KBM-7 (cell line): Measurements from ENCODE around the gene BSPRY.
A peak's percentile ranks its signal among the peaks of the same experiment; 100 is the strongest.
"Not testable (repeated sequence)": the region's sequence is repeated elsewhere in the genome, so short reads cannot be mapped to it uniquely, and the experiment has no call there.

Experiments
- DNase-seq: peaks from one replicate; pipeline ENCODE4 v3.0.0-alpha.2; 2015
- in situ Hi-C: fragments of 300-500 bp; cut with MboI; formaldehyde crosslinking; loops from 2 replicates; pipeline ENCODE4 v1.14.3; 2020; ENCODE audit warnings: low sequenced_read_pairs, low pct_unique_long_range_greater_than_20kb, mixed read lengths

The BSPRY gene

GRCh38 chr9:113387560-113388230, 38.4 kb downstream of the BSPRY start:
- in situ Hi-C loops, result no loop called here
- DNase-seq, result no peak

DNA sequence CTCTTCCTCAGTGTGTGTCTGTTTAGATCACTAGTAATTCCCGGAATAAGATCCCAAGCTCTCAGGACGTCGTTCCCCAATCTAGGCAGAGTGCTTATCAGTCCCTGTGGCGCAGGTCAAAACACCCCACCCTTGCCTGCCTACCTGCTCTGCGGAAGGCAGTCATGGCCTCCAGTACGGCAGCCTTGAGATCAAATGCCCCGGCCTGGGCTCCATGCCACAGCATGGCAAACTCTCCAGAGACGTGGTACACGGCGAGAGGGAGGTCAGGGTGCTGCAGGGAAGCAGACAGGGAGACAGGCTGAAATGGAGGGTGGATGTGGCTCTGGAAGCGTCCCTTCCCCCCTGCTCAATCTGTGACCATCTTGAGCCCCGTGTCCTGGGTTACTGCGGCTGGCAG, 39.5 kb downstream of the BSPRY start:
- in situ Hi-C loops, result no loop called here
- no peak for DNase-seq

GRCh38 chr9:113389451-113389850, 40.1 kb downstream of the BSPRY start:
- DNase-seq, result no peak
- in situ Hi-C loops, result no loop called here

- no peak for DNase-seq
- in situ Hi-C loops, result no loop called here
These were observed 41.0 kb downstream of the BSPRY start for GRCh38 chr9:113390192-113390960.

DNA sequence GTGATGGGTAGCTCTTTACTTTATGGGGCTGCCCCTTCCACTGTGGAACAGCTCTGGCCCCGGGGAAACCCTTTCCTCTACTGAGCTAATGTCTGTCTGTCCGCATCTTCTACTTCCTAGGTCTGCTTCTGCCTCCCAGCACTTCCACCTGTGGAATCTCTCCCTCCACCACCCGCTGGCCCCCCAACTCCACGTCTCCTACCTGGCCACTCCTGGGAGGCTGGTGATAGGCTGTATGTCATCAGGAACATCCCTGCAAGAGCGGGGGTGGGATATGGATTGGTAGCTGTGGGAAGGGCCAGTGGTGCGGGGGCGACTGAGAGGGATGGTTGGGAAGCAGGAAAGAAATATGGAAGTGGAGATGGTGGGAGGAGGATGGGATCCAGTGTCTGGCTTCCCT, 42.6 kb downstream of the BSPRY start:
- in situ Hi-C loops, result no loop called here
- no peak for DNase-seq

DNA sequence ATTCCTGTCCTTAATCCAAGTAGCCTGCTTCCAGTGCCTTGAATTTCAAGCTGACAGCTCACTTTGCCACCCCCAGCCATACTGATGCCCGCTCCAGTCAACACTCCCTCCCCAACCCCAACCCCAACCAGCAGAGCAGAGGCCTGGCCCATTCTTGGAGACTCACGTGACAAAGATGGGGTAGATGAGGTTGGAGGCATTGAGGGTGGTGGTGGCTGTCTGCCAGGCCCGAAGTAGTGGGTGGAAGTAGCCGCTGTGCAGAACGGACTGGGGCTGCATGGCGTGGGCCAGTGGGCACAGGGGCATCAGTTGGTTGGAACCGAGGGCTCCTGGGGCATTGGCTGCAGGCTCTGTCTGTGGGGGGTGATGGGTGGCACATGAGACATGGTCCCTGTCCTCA, 43.9 kb downstream of the BSPRY start:
- in situ Hi-C loops, result no loop called here
- DNase-seq, result no peak

DNA sequence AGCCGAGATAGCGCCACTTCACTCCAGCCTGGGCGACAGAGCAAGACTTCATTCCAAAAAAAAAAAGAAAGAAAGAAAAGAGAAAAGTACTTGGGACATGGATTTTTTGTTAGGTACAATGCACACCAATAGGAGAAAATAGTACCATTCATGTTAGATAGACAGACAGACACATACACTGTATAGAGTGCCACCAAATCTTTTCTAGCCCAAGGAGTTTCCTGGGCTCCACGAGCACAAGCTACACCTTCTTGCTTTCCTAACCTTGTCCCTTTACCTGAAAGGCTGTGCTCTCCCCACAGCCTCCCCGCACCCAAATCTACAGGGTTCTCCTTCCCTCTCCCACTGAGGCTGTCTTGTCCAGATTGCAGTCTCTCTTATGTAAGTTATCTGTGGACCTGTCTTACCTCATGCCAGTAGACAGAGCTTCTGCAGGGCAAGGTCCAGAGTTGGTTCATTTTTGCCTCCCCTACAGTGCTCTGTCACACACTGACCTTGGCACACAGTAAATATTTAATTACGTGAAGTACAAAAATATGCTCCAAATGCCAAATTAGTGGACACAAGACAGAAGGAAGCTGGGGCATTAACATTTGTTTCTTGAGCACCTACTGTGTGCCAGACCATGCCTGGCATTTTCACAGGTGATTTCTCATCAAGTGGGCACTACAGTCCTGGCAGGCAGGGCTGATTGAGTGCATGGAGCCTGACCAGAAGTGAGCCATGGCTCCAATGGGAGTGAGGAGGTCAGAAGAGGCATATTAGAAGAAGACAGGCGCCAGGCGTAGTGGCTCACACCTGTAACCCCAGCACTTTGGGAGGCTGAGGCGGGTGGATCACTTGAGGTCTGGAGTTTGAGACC, 45.9 kb downstream of the BSPRY start:
- in situ Hi-C loops, result no loop called here
- DNase-seq, result no peak

DNA sequence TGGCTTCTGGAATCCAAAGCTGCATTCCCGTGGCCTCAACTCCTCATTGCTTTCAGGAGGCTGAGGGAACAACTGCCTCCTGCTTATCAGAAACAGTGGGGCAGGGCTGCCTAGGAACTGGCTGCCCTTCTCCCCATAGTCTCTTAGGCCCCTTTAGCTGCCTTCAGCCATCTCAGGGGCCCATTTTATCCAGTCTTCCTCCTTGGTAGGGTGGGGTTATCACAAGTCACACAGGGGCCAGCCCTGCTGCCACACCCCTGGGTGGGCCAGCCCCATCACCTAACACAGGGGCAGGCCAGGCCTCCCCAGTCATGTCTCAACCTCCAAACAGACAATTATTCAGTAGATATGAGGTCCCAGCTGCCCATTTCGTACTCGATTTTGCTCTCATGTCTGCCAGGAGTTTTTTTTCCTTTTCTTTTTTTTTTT, 47.9 kb downstream of the BSPRY start:
- in situ Hi-C loops, result no loop called here
- DNase-seq, result no peak

- in situ Hi-C loops, result no loop called here
- no peak for DNase-seq
These were observed 49.5 kb downstream of the BSPRY start for GRCh38 chr9:113398796-113399195.

- DNase-seq, result no peak
- in situ Hi-C loops, result no loop called here
These were observed 50.4 kb downstream of the BSPRY start for GRCh38 chr9:113399646-113400200.

GRCh38 chr9:113401027-113401792, 51.9 kb downstream of the BSPRY start, which contains the start of gene ALAD:
Gene ALAD, minus strand, starts transcription at chr9:113401284. Its CDS starts 7,725 bp downstream, at chr9:113393559.
- in situ Hi-C loops, result no loop called here

DNA sequence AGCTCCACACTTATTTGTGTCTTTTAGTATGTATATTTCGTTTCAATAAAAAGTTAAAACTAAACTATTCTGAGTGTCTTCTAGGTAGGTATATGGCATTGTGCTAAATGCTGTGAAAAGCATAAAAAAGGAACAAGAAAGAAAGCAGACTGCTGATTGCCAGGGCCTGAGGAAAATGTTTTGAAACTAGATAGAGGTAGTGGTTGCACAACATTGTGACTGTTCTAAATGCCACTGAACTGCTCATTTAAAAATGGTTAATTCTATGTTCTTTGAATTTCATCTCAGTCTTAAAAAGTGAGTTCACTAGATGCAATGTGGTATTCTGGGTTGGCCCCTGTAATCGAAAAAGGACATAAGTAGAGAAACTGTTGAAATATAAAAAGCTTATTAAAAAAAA, 54.3 kb downstream of the BSPRY start:
- in situ Hi-C loops, result no loop called here

More at GRCh38 chr9:113401027-113401792, 51.9 kb downstream of the BSPRY start, which contains the start of gene ALAD:
- DNase-seq, result peak; percentile 99

DNA sequence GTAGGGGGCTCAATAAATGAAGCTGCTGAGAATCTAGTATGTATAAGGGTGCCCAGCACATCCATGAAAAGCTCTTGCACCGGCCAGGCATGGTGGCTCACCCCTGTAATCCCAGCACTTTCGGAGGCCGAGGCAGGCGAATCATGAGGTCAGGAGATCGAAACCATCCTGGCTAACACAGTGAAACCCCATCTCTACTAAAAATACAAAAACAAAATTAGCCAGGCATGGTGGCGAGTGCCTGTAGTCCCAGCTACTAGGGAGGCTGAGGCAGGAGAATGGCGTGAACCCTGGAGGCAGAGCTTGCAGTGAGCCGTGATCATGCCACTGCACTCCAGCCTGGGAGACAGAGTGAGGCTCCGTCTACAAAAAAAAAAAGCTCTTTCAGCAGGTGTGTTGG, 57.0 kb downstream of the BSPRY start:
- DNase-seq, in situ Hi-C loops: not testable (repeated sequence)

More for the DNA sequence above, 54.3 kb downstream of the BSPRY start:
- DNase-seq, result peak; percentile 32

- peak; percentile 72 for DNase-seq
- in situ Hi-C loops, result not testable (repeated sequence)
These were observed 57.7 kb downstream of the BSPRY start for GRCh38 chr9:113406873-113407511.

DNA sequence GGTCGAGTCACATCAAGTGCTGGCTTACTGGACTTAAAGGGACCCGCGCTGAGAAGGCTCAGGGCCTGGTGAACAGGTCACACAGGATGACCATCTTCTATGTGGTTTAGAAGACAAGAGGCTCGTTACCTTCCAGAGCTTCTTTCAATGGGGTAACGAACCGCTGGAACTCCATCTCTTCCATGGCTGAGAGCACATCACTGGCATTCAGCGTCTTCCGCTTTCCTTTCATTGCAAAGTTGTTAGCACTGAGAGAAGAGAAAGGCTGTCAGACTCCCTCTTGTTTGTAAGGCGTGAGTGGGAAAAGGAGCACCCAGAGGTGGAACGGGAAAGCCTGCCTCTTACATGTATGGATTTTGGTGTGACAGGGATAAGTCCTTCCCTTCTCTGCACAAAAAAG, 60.1 kb downstream of the BSPRY start:
- in situ Hi-C loops, result no loop called here
- no peak for DNase-seq

DNA sequence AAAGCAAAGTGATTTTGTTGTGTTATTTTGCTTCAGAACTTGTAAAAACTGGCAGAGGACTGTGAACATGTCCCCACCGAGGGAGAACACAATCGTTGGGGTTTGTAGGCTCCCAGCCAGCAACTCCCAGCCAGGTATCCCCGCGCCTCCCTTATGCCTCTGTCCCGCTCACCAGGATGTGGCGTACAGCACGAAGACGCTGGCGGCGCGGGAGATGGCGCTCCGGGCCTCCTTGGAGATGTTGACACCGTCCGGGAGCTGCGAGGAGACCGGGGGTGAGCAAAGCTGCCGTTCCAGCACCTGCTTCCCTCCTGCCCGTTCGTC, 60.5 kb downstream of the BSPRY start:
- DNase-seq, result no peak
- in situ Hi-C loops, result no loop called here

GRCh38 chr9:113410207-113410864, 61.0 kb downstream of the BSPRY start, which contains the start of the genes C9orf43 and POLE3:
Gene C9orf43, plus strand, starts transcription at chr9:113410747. Its CDS starts 2,747 bp downstream, at chr9:113413494.
Gene POLE3, minus strand, starts transcription at chr9:113410675. Its CDS starts 382 bp downstream, at chr9:113410293.
- in situ Hi-C loops, result no loop called here
- DNase-seq, result peak; percentile 98
